HepG2 (cell line): ENCODE results near the gene ETV1.

ENCODE experiments used
- EP300 ChIP-seq, 3 experiments: sonication (generic) in 1 of 3; formaldehyde crosslinking in 1 of 3; IDR thresholded peaks; 2 replicates each; pipeline versions ENCODE4 v1.5.1 to v1.6.1; 2011 to 2020; ENCODE audit warnings: low read depth in 2 of 3, low read length in 2 of 3, borderline replicate concordance in 1 of 3, improper control_type of control experiment in 1 of 3, mild to moderate bottlenecking in 1 of 3, missing genetic modification reagents in 1 of 3, moderate library complexity in 1 of 3
- EZH2 ChIP-seq: conservative IDR thresholded peaks from 2 replicates; pipeline ENCODE4 v1.6.1; 2012; ENCODE audit warnings: mild to moderate bottlenecking, low read depth, low read length, moderate library complexity
- MAFK ChIP-seq, 2 experiments: IDR thresholded peaks in 1 of 2; conservative IDR thresholded peaks in 1 of 2; 2 replicates each; pipeline ENCODE4 v1.6.1; 2011; ENCODE audit warnings: improper control_type of control experiment in 2 of 2, low read length in 2 of 2
- MLLT10 ChIP-seq: sonication (generic); formaldehyde crosslinking; IDR thresholded peaks from 2 replicates; pipeline ENCODE4 v1.4.0; 2020; ENCODE audit warnings: missing genetic modification reagents
- POLR2A ChIP-seq, 2 experiments: IDR thresholded peaks; 2 replicates each; pipeline ENCODE4 v1.6.1; 2011; ENCODE audit warnings: low read depth in 2 of 2, low read length in 2 of 2, mild to moderate bottlenecking in 1 of 2, moderate library complexity in 1 of 2; ENCODE audit not compliant: insufficient read depth in 1 of 2
- RXRA ChIP-seq: sonication (generic); formaldehyde crosslinking; IDR thresholded peaks from 2 replicates; pipeline ENCODE4 v1.5.1; 2020; ENCODE audit warnings: missing genetic modification reagents
- SAFB2 ChIP-seq: sonication (generic); formaldehyde crosslinking; IDR thresholded peaks from 2 replicates; pipeline ENCODE4 v1.5.1; 2020; ENCODE audit warnings: missing genetic modification reagents, low read depth, mild to moderate bottlenecking, borderline replicate concordance
- ZKSCAN1 ChIP-seq: fragments of 150-350 bp; IDR thresholded peaks from 2 replicates; pipeline ENCODE4 v1.6.1; 2014; ENCODE audit warnings: low read length
- TF ChIP-seq, protein P1 (sequence below): sonication (generic); formaldehyde crosslinking; IDR thresholded peaks from 2 replicates; pipeline ENCODE4 v1.4.0; 2020; ENCODE audit warnings: missing genetic modification reagents
- TF ChIP-seq, protein P2 (sequence below): sonication (generic); formaldehyde crosslinking; IDR thresholded peaks from 2 replicates; pipeline ENCODE4 v1.5.0; 2020; ENCODE audit warnings: mild to moderate bottlenecking, missing genetic modification reagents
- TF ChIP-seq, protein P3 (sequence below), 2 experiments: IDR thresholded peaks; 2 replicates each; pipeline ENCODE4 v1.6.1; 2011 to 2012; ENCODE audit warnings: low read length in 2 of 2, borderline replicate concordance in 1 of 2, low read depth in 1 of 2, mild to moderate bottlenecking in 1 of 2, moderate library complexity in 1 of 2
- TF ChIP-seq, protein P4 (sequence below): sonication (generic); formaldehyde crosslinking; IDR thresholded peaks from 2 replicates; pipeline ENCODE4 v1.5.0; 2020; ENCODE audit warnings: mild to moderate bottlenecking, missing genetic modification reagents, moderate library complexity

DNA sequence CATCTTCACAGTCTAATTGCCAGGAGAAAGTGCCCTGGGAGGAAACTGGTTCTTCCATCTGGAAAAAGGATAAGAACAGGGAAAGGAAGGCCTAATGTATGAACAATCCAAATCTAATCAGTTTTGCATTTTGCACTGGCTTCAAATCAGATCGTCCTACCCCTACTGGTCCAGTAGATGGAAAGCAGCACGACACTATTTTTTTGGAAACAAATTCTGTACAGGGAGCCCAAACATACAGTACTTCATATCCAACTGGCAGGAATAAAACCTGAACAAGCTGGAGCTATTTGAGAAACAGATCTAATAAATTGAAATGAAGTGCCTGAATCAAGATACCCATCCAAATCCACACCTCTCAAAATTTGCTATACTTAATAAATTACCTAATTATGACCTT lies 36.5 kb downstream of the ETV1 start:
- no peak for TF ChIP-seq EZH2
- TF ChIP-seq MLLT10 (CRISPR knock-in tag), result no peak
- no peak for TF ChIP-seq MAFK (conservative IDR thresholded peaks at IDR 0.05 in 1 of 2, IDR thresholded peaks at IDR 0.05 in 1 of 2; ENCODE audit: low read length in 2 of 2)
- no peak for TF ChIP-seq ZKSCAN1
- TF ChIP-seq, protein P1, sequence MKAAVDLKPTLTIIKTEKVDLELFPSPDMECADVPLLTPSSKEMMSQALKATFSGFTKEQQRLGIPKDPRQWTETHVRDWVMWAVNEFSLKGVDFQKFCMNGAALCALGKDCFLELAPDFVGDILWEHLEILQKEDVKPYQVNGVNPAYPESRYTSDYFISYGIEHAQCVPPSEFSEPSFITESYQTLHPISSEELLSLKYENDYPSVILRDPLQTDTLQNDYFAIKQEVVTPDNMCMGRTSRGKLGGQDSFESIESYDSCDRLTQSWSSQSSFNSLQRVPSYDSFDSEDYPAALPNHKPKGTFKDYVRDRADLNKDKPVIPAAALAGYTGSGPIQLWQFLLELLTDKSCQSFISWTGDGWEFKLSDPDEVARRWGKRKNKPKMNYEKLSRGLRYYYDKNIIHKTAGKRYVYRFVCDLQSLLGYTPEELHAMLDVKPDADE (CRISPR knock-in tag), result no peak
- no peak for TF ChIP-seq SAFB2
- no peak for TF ChIP-seq RXRA (CRISPR knock-in tag)
- TF ChIP-seq, protein P2, sequence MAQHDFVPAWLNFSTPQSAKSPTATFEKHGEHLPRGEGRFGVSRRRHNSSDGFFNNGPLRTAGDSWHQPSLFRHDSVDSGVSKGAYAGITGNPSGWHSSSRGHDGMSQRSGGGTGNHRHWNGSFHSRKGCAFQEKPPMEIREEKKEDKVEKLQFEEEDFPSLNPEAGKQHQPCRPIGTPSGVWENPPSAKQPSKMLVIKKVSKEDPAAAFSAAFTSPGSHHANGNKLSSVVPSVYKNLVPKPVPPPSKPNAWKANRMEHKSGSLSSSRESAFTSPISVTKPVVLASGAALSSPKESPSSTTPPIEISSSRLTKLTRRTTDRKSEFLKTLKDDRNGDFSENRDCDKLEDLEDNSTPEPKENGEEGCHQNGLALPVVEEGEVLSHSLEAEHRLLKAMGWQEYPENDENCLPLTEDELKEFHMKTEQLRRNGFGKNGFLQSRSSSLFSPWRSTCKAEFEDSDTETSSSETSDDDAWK (CRISPR knock-in tag), result no peak
- TF ChIP-seq, protein P3, sequence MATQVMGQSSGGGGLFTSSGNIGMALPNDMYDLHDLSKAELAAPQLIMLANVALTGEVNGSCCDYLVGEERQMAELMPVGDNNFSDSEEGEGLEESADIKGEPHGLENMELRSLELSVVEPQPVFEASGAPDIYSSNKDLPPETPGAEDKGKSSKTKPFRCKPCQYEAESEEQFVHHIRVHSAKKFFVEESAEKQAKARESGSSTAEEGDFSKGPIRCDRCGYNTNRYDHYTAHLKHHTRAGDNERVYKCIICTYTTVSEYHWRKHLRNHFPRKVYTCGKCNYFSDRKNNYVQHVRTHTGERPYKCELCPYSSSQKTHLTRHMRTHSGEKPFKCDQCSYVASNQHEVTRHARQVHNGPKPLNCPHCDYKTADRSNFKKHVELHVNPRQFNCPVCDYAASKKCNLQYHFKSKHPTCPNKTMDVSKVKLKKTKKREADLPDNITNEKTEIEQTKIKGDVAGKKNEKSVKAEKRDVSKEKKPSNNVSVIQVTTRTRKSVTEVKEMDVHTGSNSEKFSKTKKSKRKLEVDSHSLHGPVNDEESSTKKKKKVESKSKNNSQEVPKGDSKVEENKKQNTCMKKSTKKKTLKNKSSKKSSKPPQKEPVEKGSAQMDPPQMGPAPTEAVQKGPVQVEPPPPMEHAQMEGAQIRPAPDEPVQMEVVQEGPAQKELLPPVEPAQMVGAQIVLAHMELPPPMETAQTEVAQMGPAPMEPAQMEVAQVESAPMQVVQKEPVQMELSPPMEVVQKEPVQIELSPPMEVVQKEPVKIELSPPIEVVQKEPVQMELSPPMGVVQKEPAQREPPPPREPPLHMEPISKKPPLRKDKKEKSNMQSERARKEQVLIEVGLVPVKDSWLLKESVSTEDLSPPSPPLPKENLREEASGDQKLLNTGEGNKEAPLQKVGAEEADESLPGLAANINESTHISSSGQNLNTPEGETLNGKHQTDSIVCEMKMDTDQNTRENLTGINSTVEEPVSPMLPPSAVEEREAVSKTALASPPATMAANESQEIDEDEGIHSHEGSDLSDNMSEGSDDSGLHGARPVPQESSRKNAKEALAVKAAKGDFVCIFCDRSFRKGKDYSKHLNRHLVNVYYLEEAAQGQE (IDR thresholded peaks at IDR 0.05; ENCODE audit: borderline replicate concordance in 1 of 2, low read depth in 1 of 2, low read length in 2 of 2), result no peak
- TF ChIP-seq EP300 (IDR thresholded peaks at IDR 0.05; ENCODE audit: low read depth in 2 of 2, low read length in 2 of 2), result no peak
- no peak for TF ChIP-seq EP300 (CRISPR knock-in tag; IDR thresholded peaks at IDR 0.05; ENCODE audit: borderline replicate concordance)
- no peak for TF ChIP-seq POLR2A (IDR thresholded peaks at IDR 0.05; ENCODE audit: insufficient read depth in 1 of 2, low read depth in 2 of 2, low read length in 2 of 2)
- TF ChIP-seq, protein P4, sequence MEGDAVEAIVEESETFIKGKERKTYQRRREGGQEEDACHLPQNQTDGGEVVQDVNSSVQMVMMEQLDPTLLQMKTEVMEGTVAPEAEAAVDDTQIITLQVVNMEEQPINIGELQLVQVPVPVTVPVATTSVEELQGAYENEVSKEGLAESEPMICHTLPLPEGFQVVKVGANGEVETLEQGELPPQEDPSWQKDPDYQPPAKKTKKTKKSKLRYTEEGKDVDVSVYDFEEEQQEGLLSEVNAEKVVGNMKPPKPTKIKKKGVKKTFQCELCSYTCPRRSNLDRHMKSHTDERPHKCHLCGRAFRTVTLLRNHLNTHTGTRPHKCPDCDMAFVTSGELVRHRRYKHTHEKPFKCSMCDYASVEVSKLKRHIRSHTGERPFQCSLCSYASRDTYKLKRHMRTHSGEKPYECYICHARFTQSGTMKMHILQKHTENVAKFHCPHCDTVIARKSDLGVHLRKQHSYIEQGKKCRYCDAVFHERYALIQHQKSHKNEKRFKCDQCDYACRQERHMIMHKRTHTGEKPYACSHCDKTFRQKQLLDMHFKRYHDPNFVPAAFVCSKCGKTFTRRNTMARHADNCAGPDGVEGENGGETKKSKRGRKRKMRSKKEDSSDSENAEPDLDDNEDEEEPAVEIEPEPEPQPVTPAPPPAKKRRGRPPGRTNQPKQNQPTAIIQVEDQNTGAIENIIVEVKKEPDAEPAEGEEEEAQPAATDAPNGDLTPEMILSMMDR (CRISPR knock-in tag), result no peak
